Right hindlimb (tissue), 1 donor: Measurements from ENCODE around the gene TM9SF2.

Experiments used
- DNase-seq: peaks from one replicate; pipeline ENCODE4 v3.0.0-alpha.2; 2018

The TM9SF2 gene

GRCh38 chr13:99582511-99582910 is 81.2 kb downstream of the TM9SF2 start:
- DNase-seq: no peak

GRCh38 chr13:99585609-99586008 is 84.3 kb downstream of the TM9SF2 start:
- no peak for DNase-seq

- DNase-seq: no peak
Measured at GRCh38 chr13:99587021-99587420, 85.7 kb downstream of the TM9SF2 start.

- DNase-seq: no peak
Measured at GRCh38 chr13:99587893-99588606, 86.8 kb downstream of the TM9SF2 start.

GRCh38 chr13:99589575-99589974 is 88.3 kb downstream of the TM9SF2 start:
- no peak for DNase-seq

- no peak for DNase-seq
Measured at GRCh38 chr13:99590519-99591011, 89.3 kb downstream of the TM9SF2 start.

GRCh38 chr13:99596180-99596579 is 94.9 kb downstream of the TM9SF2 start:
- DNase-seq: no peak

GRCh38 chr13:99600318-99600717 is 99.0 kb downstream of the TM9SF2 start:
- DNase-seq: no peak

GRCh38 chr13:99601535-99601934 is 100.3 kb downstream of the TM9SF2 start:
- DNase-seq: no peak

- DNase-seq: no peak
Measured at GRCh38 chr13:99604636-99605035, 103.4 kb downstream of the TM9SF2 start.

GRCh38 chr13:99605420-99606323 is 104.4 kb downstream of the TM9SF2 start:
- no peak for DNase-seq

GRCh38 chr13:99606324-99607066 is 105.2 kb downstream of the TM9SF2 start, which contains the start of gene CLYBL:
Gene CLYBL (plus strand): TSS chr13:99606690.
- DNase-seq: peak; percentile 90

- no peak for DNase-seq
Measured at GRCh38 chr13:99608345-99608744, 107.1 kb downstream of the TM9SF2 start.

GRCh38 chr13:99610702-99611289 is 109.5 kb downstream of the TM9SF2 start:
- no peak for DNase-seq
